Activated CD8-positive, alpha-beta memory T cell treated with anti-CD3 and anti-CD28 coated beads for 48 hours (primary cell): Measurements from ENCODE around the gene CBX4.
"Not testable (repeated sequence)": the region's sequence is repeated elsewhere in the genome, so short reads cannot be mapped to it uniquely, and the experiment has no call there.

Experiments
- DNase-seq, 3 experiments: peaks; one replicate each; pipeline ENCODE4 v3.0.0-alpha.2; 2020; ENCODE audit warnings: low read depth in 2 of 3, low spot score in 2 of 3

Gene CBX4

GRCh38 chr17:79861413-79862216, 22.4 kb upstream of the CBX4 start:
- no peak for DNase-seq

- DNase-seq = no peak
Measured at GRCh38 chr17:79859676-79860615, 20.7 kb upstream of the CBX4 start.

- DNase-seq = no peak
Measured at GRCh38 chr17:79857095-79857494, 17.9 kb upstream of the CBX4 start.

GRCh38 chr17:79855331-79856124, 16.3 kb upstream of the CBX4 start:
- no peak for DNase-seq

GRCh38 chr17:79854080-79855060, 15.1 kb upstream of the CBX4 start:
- no peak for DNase-seq

- DNase-seq = not testable (repeated sequence)
Measured at GRCh38 chr17:79853168-79853567, 13.9 kb upstream of the CBX4 start.

GRCh38 chr17:79852748-79853147, 13.5 kb upstream of the CBX4 start:
- no peak for DNase-seq

GRCh38 chr17:79851461-79851817, 12.2 kb upstream of the CBX4 start:
- no peak for DNase-seq

- DNase-seq = no peak
Measured at GRCh38 chr17:79850571-79851460, 11.6 kb upstream of the CBX4 start.

- no peak for DNase-seq
Measured at GRCh38 chr17:79849953-79850352, 10.7 kb upstream of the CBX4 start.

GRCh38 chr17:79848370-79848766, 9.1 kb upstream of the CBX4 start:
- no peak for DNase-seq

- DNase-seq = no peak
Measured at GRCh38 chr17:79847698-79848369, 8.6 kb upstream of the CBX4 start.

GRCh38 chr17:79845601-79845949, 6.3 kb upstream of the CBX4 start:
- DNase-seq = no peak

GRCh38 chr17:79844869-79845600, 5.8 kb upstream of the CBX4 start:
- DNase-seq = no peak

GRCh38 chr17:79843816-79844800, 4.9 kb upstream of the CBX4 start:
- no peak for DNase-seq

- no peak for DNase-seq
Measured at GRCh38 chr17:79843474-79843815, 4.2 kb upstream of the CBX4 start.
